ENCODE data around the gene PCDHB10. TPM values are rescaled to one million over a fixed set of nuclear protein-coding genes. Genes with fewer than 3 reads are reported as not detected.
A peak's percentile ranks its signal among the peaks of the same experiment; 100 is the strongest.
"Not testable (repeated sequence)": the region's sequence is repeated elsewhere in the genome, so short reads cannot be mapped to it uniquely, and the experiment has no call there.

The PCDHB10 gene
- total RNA-seq, 1 donor from 2014 or later = 5.5 TPM

DNA sequence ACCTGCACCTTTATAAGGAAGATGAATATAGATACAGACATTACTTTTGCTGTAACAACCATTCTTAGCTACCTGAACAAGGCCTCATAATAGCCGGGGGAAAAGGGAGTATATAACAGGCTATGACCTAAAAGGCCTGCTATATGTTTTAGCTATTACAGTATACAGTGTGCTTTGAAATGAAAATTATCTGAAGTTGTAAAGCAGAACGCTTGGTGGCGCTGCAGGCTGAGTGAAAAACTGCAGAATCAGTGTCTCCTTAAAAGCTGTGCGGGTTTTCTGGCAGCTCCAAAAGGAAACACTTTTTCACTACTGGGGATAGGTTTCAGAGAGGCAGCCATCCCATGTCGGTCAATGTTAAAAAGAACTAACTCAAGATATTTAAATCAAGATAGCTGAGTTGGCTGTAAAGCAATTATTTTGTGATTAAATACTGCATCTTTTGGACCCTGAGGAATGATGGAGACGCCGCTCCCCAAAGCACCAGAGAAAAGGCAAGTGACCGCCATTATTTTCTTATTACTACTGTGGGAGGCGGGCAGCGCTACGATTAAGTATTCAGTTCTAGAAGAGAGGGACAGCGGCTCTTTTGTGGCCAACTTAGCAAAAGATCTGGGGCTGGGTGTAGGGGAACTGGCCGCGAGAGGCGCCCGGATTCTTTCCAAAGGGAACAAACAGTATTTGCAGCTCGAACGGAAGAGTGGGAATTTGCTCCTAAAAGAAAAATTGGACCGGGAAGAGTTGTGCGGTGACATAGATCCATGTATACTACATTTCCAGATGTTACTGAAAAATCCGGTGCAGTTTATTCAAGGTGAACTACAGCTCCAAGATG lies 36.4 kb upstream of the PCDHB10 start:
- peaks cover 16% of the 10 kb centered on the region for H3K9me3 Mint-ChIP-seq
- H3K4me3 Mint-ChIP-seq = no peak overlapping the region
- no peaks in the 10 kb centered on the region for H3K4me1 Mint-ChIP-seq
- TF ChIP-seq, protein P1, sequence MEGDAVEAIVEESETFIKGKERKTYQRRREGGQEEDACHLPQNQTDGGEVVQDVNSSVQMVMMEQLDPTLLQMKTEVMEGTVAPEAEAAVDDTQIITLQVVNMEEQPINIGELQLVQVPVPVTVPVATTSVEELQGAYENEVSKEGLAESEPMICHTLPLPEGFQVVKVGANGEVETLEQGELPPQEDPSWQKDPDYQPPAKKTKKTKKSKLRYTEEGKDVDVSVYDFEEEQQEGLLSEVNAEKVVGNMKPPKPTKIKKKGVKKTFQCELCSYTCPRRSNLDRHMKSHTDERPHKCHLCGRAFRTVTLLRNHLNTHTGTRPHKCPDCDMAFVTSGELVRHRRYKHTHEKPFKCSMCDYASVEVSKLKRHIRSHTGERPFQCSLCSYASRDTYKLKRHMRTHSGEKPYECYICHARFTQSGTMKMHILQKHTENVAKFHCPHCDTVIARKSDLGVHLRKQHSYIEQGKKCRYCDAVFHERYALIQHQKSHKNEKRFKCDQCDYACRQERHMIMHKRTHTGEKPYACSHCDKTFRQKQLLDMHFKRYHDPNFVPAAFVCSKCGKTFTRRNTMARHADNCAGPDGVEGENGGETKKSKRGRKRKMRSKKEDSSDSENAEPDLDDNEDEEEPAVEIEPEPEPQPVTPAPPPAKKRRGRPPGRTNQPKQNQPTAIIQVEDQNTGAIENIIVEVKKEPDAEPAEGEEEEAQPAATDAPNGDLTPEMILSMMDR (conservative IDR thresholded peaks at IDR 0.05) = peak; percentile 20
- DNase-seq (ENCODE audit: low read depth, low spot score) = no peak
- peaks cover 43% of the 10 kb centered on the region for H3K36me3 Mint-ChIP-seq (ENCODE audit: low read depth)
- no peak overlapping the region for H3K27ac Mint-ChIP-seq (ENCODE audit: unreplicated experiment)
- H3K27me3 Mint-ChIP-seq (ENCODE audit: low read depth) = no peaks in the 10 kb centered on the region

DNA sequence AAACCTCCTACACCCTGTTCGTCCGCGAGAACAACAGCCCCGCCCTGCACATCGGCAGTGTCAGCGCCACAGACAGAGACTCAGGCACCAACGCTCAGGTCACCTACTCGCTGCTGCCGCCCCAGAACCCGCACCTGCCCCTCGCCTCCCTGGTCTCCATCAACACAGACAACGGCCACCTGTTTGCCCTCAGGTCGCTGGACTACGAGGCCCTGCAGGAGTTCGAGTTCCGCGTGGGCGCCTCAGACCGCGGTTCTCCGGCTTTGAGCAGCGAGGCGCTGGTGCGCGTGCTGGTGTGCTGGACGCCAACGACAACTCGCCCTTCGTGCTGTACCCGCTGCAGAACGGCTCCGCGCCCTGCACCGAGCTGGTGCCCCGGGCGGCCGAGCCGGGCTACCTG lies 34.8 kb upstream of the PCDHB10 start:
- H3K27ac Mint-ChIP-seq (ENCODE audit: unreplicated experiment); H3K4me1 Mint-ChIP-seq; DNase-seq (ENCODE audit: low read depth, low spot score); H3K27me3 Mint-ChIP-seq (ENCODE audit: low read depth); H3K4me3 Mint-ChIP-seq: not testable (repeated sequence)
- peaks cover 34% of the 10 kb centered on the region for H3K36me3 Mint-ChIP-seq (ENCODE audit: low read depth)
- H3K9me3 Mint-ChIP-seq = peaks cover 21% of the 10 kb centered on the region

DNA sequence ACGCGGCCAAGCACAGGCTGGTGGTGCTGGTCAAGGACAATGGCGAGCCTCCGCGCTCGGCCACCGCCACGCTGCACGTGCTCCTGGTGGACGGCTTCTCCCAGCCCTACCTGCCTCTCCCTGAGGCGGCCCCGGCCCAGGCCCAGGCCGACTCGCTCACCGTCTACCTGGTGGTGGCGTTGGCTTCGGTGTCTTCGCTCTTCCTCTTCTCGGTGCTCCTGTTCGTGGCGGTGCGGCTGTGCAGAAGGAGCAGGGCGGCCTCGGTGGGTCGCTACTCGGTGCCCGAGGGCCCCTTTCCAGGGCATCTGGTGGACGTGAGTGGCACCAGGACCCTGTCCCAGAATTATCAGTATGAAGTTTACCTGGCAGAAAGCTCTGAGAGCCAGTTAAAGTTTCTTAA lies 34.3 kb upstream of the PCDHB10 start:
- peaks cover 19% of the 10 kb centered on the region for H3K9me3 Mint-ChIP-seq

GRCh38 chr5:141172381-141173204 lies 19.6 kb upstream of the PCDHB10 start, which contains the start of gene PCDHB7:
PCDHB7 (plus strand) TSS chr5:141172644; CDS start chr5:141172836, 192 bp downstream.
- peaks cover 4% of the 10 kb centered on the region for H3K27me3 Mint-ChIP-seq (ENCODE audit: low read depth)

More for the DNA sequence above, 34.3 kb upstream of the PCDHB10 start:
- not testable (repeated sequence) for H3K4me1 Mint-ChIP-seq; DNase-seq (ENCODE audit: low read depth, low spot score); H3K27me3 Mint-ChIP-seq (ENCODE audit: low read depth); H3K27ac Mint-ChIP-seq (ENCODE audit: unreplicated experiment); H3K4me3 Mint-ChIP-seq
- peaks cover 31% of the 10 kb centered on the region for H3K36me3 Mint-ChIP-seq (ENCODE audit: low read depth)

DNA sequence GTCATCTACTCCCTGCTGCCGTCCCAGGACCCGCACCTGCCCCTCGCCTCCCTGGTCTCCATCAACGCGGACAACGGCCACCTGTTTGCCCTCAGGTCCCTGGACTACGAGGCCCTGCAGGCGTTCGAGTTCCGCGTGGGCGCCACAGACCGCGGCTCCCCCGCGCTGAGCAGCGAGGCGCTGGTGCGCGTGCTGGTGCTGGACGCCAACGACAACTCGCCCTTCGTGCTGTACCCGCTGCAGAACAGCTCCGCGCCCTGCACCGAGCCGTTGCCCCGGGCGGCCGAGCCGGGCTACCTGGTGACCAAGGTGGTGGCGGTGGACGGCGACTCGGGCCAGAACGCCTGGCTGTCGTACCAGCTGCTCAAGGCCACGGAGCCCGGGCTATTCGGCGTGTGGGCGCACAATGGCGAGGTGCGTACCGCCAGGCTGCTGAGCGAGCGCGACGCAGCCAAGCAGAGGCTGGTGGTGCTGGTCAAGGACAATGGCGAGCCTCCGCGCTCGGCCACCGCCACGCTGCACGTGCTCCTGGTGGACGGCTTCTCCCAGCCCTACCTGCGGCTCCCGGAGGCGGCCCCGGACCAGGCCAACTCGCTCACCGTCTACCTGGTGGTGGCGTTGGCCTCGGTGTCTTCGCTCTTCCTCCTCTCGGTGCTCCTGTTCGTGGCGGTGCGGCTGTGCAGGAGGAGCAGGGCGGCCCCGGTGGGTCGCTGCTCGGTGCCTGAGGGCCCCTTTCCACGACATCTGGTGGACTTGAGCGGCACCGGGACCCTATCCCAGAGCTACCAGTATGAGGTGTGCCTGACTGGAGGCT lies 17.7 kb upstream of the PCDHB10 start:
- DNase-seq (ENCODE audit: low read depth, low spot score); H3K27me3 Mint-ChIP-seq (ENCODE audit: low read depth); H3K4me3 Mint-ChIP-seq; H3K4me1 Mint-ChIP-seq; H3K27ac Mint-ChIP-seq (ENCODE audit: unreplicated experiment): not testable (repeated sequence)
- H3K9me3 Mint-ChIP-seq = peaks cover 13% of the 10 kb centered on the region
- peaks cover 26% of the 10 kb centered on the region for H3K36me3 Mint-ChIP-seq (ENCODE audit: low read depth)

More at GRCh38 chr5:141172381-141173204, 19.6 kb upstream of the PCDHB10 start, which contains the start of gene PCDHB7:
- H3K36me3 Mint-ChIP-seq (ENCODE audit: low read depth) = peaks cover 30% of the 10 kb centered on the region
- no peak within 1 kb of the TSS for H3K4me3 Mint-ChIP-seq
- peaks cover 23% of the 10 kb centered on the region for H3K9me3 Mint-ChIP-seq
- TF ChIP-seq, protein P1 (conservative IDR thresholded peaks at IDR 0.05) = peak; percentile 36
- no peak within 1 kb of the TSS for H3K27ac Mint-ChIP-seq (ENCODE audit: unreplicated experiment)
- no peaks in the 10 kb centered on the region for H3K4me1 Mint-ChIP-seq
- peak; percentile 12 for DNase-seq (ENCODE audit: low read depth, low spot score)

- H3K4me1 Mint-ChIP-seq = no peaks in the 10 kb centered on the region
- peaks cover 21% of the 10 kb centered on the region for H3K36me3 Mint-ChIP-seq (ENCODE audit: low read depth)
- no peak for DNase-seq (ENCODE audit: low read depth, low spot score)
- TF ChIP-seq, protein P1 (conservative IDR thresholded peaks at IDR 0.05) = no peak
- H3K27me3 Mint-ChIP-seq (ENCODE audit: low read depth) = no peaks in the 10 kb centered on the region
- peaks cover 9% of the 10 kb centered on the region for H3K9me3 Mint-ChIP-seq
- H3K4me3 Mint-ChIP-seq = no peak overlapping the region
- no peak overlapping the region for H3K27ac Mint-ChIP-seq (ENCODE audit: unreplicated experiment)
Observed at GRCh38 chr5:141175933-141176332, 16.2 kb upstream of the PCDHB10 start.

GRCh38 chr5:141177577-141178191 lies 14.5 kb upstream of the PCDHB10 start, which contains the start of gene PCDHB8:
PCDHB8 (plus strand) TSS chr5:141177790; CDS start chr5:141178035, 245 bp downstream.
- not testable (repeated sequence) for DNase-seq (ENCODE audit: low read depth, low spot score); H3K4me1 Mint-ChIP-seq; H3K4me3 Mint-ChIP-seq; H3K27ac Mint-ChIP-seq (ENCODE audit: unreplicated experiment); H3K27me3 Mint-ChIP-seq (ENCODE audit: low read depth)
- Mint-ChIP-seq H3K36me3 (ENCODE audit: low read depth) (peaks cover 28% of the 10 kb centered on the region), H3K9me3 (peaks cover 15% of the 10 kb centered on the region)

- H3K9me3 Mint-ChIP-seq = peaks cover 15% of the 10 kb centered on the region
- not testable (repeated sequence) for H3K4me3 Mint-ChIP-seq; H3K27me3 Mint-ChIP-seq (ENCODE audit: low read depth); H3K27ac Mint-ChIP-seq (ENCODE audit: unreplicated experiment); DNase-seq (ENCODE audit: low read depth, low spot score); H3K4me1 Mint-ChIP-seq
- H3K36me3 Mint-ChIP-seq (ENCODE audit: low read depth) = peaks cover 28% of the 10 kb centered on the region
Observed at GRCh38 chr5:141179371-141179770, 12.8 kb upstream of the PCDHB10 start.

GRCh38 chr5:141179876-141180275 lies 12.3 kb upstream of the PCDHB10 start:
- H3K27ac Mint-ChIP-seq (ENCODE audit: unreplicated experiment); H3K27me3 Mint-ChIP-seq (ENCODE audit: low read depth); H3K4me3 Mint-ChIP-seq; H3K4me1 Mint-ChIP-seq; DNase-seq (ENCODE audit: low read depth, low spot score): not testable (repeated sequence)
- Mint-ChIP-seq H3K36me3 (ENCODE audit: low read depth) (peaks cover 31% of the 10 kb centered on the region), H3K9me3 (peaks cover 16% of the 10 kb centered on the region)
